ENCODE data around the gene SPX.

Gene SPX

DNA sequence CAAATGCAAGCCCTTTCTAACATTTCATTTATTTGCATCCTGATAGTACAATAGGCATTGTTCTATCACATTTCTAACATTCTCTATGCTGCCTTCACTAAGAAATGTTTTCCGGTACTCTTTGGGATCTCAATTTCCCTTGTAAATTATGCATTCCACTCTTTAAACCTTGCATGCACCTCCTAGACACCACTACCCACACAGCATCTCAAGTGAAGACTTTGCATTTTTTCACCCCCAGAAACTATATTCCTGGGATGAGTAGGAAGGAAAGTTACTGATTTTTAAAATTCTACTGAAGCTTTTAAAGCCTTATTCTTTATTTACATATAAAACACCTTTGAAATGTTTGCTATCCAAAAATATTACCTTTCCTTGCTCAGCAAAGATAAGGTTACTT, 51.4 kb downstream of the SPX start:
- DNase-seq (ENCODE audit: low spot score) = no peak

DNA sequence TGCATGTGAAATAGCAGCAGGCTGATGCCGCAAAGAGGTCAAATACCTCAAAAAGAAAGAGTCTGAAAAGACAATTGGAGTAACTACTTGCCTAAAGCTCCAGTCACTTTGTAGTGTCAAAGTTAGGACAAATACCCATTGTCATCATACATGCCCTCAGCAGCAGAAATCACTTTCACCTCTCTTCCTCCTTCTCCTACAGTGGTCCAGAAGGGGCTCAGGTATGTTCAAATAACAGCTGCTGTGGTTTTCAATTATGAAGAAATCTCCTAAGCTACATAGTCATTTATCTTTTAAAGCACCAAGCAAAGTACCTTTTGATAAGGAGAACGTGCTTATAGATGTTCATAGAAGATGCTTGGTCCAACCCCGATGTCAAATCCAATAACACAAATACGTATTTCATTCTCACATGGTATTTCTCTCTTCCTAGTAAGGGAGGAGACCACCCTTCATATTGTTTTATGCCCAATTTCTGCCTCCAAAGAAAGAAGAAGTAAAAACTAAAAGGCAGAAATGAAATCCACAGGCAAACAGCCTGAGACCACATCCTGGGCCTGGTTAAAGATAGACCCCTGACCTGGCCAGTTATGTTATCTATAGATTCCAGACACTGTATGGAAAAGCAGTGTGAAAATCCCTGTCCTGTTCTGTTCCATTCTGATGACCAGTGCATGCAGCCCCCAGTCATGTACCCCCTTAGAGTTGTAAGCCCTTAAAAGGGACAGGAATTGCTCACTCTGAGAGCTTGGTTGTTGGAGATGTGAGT, 54.8 kb downstream of the SPX start:
- no peak for DNase-seq (ENCODE audit: low spot score)

All from Ammon's horn (tissue), 1 donor.